Measurements from ENCODE around the gene DLG5.

The DLG5 gene

DNA sequence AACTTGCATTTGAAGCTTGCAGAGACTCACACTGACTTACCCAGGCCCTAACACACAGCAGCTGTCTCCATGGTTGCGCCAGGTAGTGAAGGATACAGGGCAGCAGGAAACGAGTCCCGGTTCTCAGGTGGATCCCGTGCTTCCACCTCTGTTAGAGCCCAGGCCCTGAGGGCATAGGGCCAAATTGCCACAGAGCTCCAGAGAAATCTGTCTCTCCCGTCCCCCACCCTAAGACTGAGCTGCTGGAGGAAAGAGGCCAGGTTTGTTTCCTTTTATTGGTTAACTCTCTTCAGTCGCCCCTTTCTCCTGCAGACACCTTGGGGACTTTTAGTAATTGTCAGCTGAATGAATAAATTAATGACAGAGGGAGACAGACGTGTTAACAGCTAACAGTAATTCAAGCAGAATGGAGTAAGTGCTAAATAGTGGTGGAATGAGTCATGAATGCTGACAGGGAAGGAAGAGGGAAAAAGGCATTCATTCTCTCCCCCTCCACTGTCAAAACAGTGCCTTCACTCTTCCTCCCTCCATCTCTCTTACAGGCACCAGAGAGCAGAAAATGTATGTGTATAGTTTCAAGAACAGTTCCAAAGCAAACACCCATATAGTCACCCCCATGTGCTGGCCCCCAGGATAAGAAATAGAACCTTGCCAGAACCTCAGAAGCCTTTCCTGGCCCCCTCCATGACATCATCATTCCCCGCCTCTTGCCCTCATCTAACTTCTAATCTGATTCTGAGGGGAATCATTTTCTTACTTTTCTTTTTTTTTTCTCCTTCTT, 16.8 kb upstream of the DLG5 start:
- DNase-seq = no peak

DNA sequence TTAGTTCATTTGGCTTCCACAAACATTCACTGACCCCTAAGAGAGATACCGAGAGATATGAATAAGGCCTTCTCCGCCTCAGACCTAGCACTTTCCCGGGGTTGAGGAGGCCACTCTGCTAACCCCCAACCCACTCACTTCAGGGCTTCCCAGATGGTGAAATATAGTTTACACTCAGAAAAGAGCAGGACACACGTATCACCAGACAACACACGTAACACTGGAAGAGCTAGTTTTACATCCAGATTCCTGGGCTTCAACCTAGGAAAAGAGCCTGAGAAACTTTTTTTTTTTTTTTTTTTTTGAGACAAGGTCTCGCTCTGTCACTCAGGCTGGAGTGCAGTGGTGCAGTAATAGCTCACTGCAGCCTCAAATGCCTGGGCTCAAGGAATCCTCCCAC, 15.2 kb upstream of the DLG5 start:
- no peak for DNase-seq

DNA sequence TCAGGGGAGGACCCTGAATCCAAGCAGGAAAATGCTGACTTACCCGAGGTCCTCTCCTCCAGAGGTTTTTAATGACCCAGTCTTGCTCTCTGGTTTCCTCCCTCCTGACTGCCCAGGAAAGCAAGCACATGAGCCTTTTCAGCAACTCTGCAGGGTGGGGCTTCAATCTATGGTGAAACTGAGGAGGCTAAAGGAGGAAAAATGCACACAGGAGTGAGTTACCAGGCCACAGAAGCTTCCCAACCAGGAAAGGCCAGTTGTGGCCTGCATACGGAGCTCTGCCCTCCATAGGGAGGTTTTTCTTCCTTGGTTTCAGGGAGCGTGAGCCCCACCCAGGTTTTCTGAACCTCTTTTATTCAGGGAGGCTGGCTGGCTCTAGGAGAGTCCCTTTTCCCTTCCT, 14.1 kb upstream of the DLG5 start:
- DNase-seq = no peak

DNA sequence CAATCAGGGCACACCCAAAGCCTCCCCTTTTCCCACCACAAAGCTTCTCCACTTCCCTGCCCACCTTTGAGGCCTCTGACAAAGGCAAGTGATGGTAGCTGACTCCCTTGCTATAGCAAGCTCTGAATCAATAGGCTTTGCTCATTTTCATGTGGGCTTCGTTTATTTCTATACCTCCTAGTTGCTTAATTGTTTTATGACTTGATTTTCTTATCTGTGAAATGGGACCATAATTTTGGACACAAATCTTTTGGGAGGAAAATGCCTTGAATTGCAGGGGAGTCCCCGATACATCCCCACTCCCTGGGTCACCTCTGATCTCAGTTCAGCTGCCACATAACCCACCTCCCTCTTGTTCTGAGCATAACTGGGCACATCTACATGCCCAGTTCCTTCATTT, 13.7 kb upstream of the DLG5 start:
- no peak for DNase-seq

DNA sequence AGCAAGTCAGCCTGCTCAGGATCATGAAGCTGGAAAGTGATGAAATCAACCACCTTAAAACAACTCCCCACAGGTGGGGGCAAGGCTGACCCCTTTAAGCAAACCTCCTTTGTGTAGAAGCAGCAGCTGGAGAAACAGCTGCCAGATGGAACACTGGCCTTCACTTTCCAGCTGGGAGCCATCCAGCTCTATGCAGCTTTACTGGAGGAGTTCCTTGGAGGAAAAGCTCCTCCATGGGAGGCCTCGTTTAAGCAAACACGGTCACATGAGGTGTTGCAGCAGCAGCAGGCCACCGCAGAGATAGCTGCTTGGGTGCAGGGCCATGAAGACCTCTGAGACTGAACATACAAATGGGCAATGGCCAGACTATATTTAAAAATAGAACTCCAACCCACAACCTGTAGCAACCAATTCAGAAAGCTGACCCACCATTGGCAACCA, 13.0 kb upstream of the DLG5 start:
- no peak for DNase-seq

DNA sequence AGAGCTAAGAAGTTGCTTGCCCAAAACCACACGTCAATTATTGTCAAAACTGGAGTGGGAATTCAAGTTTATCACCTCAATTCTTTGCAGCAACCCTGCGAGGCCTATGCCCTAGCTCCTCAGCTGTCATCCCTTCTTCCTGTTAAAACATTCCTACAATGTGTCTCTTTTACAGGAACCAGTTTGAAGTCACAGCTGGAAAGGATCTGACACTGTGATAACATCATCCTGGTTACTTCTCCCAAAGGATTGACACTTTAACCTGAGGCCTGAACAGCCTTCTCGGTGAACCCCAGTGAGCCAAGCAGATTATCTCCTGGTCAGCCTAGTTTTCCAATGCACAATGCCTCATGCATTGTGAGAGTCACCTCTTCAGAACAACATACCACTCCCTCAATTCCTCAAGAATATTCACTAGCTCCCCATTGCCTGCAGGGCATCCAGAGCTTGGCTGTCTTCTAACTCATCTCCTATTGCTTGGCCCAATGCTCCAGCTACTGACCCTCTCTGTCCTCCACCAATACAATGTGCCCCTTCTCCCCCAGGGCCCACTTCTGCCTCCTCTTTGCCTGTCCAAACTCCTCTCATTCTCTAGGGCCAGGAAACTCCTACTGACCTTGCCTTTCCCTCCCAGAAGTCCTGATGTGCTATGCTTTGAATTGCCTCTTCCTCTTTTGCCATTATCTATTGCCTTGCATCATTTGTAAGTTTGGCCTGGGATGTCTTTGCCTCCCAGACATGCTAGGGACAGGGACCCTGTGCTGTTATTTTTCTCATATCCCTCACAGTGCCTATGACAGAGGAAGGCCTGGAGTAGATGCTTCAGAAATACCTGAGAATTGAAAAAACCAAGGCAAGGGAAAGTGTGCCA, 10.4 kb upstream of the DLG5 start:
- no peak for DNase-seq

DNA sequence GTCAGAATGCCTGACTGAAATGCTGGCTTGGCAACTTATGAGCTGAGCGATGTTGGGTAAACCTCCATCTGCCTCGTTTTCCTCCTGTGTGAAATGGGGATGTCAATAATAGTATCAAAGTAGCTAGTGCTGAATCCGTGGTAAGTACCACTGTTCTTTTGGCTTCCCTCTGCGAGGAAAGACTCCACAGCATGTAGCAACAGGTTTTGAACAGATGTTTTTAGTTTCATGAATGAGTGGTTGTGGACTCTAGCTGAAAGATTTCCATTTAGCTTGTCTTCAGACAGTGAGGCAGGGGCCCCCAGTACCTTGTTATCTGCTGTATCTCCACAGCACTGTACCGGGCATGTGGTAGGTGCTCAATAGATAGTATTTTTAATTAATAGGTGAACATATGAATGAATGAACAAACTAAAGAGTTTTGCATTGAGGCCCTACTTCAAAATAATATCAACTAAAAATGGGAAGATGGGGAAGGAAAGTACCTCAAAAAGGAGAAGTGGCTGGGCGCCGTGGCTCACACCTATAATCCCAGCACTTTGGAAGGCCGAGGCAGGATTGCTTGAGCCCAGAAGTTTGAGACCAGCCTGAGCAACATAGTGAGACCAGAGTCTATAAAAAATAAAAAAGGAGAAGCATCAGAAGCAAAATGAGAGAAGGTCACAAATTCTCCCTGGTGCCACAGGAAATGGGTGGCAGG, 5.6 kb upstream of the DLG5 start:
- no peak for DNase-seq

DNA sequence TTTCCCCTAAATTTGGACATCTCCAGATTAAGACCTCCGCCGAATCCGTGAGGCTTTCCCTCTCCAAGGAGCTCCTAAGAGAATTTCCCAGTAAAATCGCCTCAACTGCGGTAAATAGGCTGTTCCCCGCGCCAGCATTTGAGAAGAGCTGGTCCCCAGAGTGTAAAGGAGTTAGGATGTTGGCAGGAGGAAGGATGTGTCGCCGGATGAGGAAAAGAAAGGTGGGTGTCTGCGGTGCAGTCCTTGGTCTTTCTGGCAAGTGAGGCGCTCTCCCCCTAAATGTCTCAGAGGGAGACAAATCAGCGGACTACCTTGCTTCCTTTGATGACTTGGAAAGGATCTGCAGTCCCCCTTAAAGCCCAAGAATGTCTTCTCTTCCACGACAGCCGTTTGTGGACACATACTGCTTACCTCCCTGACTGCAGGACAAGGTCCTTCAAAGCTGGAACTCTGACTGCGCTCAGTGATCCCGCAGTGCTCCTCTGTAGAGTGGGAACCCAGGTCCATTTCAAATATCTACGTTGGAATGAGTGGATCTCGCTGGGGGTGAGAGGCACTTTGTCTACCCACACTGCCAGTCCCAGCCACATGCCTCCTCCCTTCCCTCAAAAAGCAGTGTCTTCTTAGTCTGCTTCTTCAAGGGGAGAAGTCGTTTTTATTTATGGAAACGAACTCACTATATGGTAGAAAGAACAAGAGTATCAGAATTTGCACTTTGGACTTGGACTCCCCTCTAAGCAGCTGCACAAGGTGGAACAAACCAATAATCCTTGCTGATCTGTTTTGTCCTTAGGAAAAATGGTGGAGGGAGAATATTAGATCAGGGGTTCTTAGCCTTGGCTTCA, 1.1 kb upstream of the DLG5 start:
- DNase-seq = no peak

DNA sequence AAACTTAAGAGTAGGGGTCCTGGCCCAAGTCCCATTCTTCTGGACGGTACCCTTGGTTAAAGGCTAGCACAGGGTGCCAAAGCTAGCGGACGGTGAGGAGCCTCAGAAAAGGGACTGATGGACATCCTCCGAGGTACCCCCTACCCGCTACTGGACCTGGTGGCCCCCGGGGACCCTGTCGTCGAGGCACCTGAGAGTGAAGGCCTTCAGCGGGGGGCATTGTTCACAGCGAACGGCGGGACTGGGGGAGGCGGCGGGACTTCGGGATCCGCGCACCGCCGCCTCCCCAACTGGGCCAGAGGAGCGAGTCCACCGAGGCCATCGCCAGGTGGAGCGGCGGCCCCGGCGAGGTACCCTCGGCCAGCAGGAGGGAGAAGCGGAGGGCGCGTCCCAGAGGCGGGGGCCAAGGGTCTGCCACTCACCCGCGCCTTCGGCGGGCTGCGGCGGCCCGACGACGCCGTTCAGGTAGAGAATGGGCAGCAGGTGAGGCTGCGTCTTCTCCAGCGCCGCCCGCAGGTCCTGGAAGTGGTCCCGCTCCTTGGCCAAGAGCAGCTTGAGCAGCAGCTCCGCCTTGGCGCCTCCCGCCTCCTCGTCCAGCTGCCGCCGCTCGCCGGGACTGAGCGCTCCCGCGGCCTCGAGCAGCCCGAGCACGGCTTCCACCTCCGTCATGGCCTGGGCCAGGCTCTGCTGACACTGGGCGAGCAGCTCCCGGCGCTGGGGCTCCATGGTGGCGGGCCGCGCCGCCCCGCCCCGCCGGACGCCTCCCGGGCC, 575 bp downstream of the DLG5 start:
- DNase-seq = no peak

DNA sequence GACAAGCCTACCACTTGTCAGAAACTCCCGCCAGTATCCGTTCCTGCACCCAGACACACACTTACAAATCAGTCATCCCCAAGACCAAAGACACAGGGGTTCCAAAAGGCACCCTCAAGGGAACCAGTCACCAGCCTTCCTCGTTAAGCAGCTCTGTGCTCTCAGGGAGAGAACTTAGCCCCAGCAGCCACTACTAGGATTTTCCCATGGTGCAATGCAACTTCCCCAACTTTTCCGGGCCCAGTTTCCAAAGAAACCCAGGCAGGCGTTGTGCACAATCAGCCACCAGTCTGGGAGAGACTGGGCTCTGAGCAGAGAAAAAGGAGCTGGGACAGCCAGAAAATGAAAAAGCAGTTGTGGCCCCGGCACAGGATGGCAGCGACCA, 1.2 kb downstream of the DLG5 start:
- no peak for DNase-seq

DNA sequence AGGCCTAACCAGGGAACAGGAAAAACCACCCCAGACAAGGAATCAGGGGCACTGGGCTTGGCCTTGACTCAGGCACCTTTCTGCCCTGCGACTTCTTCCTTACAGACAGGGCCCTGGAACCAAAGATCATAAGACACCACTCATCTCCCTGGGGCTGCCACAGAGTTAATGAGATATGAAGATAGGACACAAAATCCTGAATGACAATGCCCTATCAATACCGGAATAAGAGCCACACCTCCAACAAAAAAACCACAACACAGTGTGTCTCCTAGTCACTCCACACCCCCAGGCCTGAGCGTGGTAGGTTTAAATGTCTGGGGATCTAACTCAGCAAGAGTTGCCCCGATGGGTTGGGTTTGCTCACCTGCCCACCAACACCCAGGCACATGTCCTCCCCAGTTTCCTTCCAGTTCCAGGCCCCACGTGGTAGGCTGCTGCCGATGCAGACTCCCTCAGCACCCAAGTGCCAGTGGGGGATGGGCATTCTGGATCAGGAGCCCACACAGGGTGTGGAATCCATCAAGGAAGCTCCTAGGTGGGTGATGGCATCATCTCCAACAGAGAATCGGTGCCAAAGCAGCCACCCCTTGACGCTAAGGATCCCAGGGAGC, 3.9 kb downstream of the DLG5 start:
- DNase-seq = no peak

DNA sequence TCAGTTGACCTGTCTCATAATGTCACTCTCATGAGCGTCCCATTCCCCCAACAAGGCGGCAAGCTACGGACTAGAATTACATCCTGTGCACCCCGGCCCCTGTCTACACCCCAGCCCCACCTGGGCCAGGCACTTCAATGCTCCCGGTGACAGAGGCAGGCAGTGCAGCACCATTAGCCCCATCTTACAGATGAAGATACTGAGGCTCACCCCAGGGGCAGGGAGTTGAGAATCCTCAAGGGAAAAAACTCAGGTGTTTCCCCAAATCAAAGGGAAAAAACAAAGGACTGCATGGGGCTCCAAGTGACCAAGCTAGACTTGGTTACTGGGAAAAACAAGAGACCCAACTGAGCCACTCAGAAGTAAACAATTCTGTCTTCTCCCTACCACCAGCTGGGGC, 4.5 kb downstream of the DLG5 start:
- no peak for DNase-seq

DNA sequence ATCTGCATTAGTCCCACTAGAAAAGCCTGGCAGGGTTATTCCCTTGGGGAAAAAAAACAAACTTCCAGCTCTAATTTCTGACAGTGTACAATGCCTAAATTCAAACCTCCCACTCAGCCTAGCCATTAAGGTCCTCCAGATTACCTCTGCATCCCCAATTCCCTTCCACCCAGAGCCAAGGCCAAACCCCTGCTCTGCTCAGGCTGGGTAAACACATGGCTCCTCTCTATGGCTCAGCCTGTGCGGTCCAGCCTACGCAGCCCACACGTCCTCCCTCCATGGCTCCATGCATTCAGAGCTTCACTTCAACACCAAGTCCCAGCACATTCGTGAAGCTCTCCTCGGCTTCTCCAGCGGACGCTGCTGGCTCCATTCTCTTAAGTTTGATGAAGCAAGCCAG, 5.2 kb downstream of the DLG5 start:
- no peak for DNase-seq

DNA sequence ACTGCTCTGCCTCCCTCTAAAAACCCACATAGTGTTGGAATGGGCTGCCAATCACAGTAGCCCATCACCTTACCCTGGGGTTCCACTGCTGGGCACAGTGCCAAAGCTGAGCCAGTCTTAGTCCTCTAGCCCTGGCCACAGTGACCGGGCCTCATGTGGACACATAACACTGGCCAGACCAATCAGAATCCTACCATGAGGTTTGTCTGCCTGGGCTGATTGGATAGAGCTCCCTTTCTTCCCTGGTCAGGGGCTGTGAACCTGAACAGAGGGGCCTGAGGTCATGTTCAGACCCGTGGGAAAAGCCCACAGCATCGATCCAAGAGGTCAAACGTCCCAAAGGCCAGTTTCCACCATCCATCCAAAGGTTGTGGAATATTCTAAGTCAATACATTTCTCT, 6.1 kb downstream of the DLG5 start:
- no peak for DNase-seq

DNA sequence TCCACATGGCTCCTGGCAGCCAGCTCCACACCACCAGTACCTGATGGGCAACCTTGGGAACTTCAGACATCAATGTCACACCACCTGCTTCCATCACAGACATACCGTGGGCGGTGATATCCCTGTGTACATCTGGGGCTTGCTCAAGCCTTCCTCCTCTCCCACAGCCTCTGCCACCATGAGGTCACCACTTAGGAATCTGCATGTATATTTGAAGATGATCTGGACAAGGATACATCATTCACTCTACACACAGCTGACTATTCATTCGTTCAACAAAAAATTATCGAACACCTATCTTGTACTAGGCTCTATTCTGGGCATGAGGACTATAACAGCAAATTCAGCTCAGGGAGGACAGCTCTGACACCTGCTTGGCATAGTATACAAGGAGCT, 6.8 kb downstream of the DLG5 start:
- DNase-seq = no peak

DNA sequence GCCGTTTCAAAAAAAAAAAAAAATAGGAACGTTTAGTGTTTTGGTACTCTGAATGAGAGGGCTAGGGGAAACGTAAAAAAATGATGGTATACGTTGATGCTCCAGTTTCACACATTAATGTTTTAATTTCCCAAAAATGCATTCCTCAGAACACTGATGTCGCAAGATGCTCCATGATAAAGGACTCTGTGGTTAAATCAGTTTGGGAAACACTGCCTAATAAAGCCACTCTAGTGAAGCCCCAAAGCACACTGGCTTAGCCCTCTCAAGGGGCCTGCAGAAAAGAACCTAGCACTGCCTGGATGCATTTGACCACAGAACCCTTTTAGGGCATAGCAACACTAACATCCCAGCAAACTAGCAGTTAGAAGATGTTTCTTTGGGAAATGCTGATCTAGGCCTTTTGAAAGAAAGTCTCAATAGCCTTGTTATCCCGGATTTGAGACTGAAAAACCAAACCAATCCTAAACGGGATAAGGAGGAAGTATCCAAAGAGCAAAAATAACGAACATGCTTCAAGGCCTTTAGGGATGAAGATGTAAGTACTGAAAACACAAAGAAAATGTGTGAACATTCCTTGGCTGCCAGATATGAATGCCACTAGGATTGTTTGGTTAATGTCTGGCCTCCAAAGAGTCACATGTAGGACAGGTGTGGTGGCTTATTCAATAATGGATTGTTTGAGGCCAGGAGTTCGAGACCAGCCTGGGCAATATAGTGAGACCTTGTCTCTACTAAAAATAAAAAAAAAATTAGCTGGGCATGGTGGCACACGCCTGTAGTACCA, 11.0 kb downstream of the DLG5 start:
- no peak for DNase-seq

DNA sequence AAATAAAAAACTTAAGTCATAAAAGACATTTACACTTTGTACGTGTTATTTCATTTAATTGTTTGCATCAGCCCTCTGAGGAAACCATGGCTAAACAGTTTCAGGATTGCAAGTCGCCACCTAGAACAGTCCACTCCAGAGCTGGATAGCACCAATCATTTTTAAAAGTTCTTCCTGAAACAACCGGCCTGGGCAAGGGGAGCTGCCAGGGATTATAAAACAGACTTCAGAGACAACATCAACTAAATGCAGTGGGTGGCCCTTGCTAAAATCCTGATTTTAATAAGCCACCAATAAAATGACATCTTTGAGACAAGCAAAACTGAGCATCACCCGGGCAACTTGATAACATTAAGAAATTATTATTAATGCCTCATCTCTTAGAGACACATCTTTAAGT, 13.5 kb downstream of the DLG5 start:
- DNase-seq = no peak

DNA sequence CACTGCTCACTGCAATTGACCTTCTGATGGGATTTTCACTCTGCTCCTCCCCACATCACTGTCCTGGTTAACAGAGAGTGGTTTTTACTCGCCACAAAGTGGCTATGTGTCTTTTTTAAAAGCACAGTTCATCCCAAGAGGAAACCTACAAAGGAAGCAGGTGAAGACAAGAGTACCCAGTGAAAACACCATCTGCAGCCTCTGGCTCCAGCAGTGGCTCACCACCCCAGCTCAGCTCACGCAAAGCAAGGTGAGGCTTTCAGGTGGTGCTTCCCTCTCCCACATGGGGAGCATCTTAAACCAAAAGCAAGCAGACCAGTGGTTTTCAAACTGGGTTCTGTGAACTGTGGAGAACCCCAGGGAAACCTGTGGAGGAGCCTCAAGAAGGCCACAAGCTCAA, 14.0 kb downstream of the DLG5 start:
- no peak for DNase-seq

DNA sequence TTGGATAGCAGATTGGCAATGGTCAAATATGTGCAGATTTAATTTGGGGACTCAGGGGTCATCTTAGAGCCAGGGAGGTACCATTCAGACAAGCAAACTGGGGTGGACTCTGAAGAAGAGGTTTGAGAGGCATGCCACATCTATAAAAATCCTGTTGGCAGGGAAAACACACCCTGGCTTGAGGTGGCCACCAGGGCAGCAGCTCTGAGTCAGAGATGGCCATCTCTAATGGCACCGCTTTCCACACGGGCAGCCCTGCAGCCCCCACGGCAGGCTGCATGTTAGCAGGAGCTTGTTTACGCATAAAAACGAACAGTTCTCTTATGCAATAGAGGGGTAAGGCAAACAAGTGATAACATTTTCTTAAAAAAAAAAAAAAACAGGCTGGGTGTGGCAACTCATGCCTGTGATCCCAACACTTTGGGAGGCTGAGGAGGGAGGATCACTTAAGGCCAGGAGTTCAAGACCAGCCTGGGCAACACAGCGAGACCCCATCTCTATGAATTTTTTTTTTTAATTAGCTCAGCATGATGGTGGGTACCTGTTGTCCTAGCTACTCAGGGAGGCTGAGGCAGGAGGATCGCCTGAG, 14.9 kb downstream of the DLG5 start:
- no peak for DNase-seq

DNA sequence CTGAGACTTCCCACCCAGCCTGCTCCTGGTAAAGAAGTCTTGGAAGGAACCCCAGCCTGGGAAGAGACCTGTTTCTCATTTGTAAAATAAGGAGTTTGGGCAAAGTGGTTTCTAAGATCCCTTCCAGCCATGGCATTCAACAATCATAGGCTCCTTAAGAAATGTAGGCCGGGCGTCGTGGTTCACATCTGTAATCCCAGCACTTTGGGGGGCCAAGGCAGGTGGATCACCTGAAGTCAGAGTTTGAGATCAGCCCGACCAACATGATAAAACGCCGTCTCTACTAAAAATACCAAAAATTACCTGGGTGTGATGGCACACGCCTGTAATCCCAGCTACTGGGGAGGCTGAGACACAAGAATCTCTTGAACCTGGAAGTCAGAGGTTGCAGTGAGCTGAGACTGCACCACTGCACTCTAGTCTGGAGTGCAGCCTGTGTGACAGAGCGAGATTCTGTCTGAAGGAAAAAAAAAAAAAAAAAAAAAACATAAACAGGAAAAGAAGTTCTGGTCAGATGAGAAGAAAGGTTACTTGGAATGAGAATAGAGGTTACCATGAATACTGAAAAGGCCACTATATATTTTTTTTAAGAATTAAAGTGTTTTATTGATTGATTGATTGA, 15.9 kb downstream of the DLG5 start:
- DNase-seq = no peak
